Stimulated activated CD8-positive, alpha-beta memory T cell treated with anti-CD3 and anti-CD28 coated beads, Interleukin-15, amount 100 ng/mL, for 48 hours (primary cell): Measurements from ENCODE around the gene SESN2.

Experiments used
- DNase-seq, 2 donors: peaks; one replicate each; pipeline ENCODE4 v3.0.0-alpha.2; 2020; ENCODE audit warnings: low read depth in 2 of 2

Gene SESN2, protein sequence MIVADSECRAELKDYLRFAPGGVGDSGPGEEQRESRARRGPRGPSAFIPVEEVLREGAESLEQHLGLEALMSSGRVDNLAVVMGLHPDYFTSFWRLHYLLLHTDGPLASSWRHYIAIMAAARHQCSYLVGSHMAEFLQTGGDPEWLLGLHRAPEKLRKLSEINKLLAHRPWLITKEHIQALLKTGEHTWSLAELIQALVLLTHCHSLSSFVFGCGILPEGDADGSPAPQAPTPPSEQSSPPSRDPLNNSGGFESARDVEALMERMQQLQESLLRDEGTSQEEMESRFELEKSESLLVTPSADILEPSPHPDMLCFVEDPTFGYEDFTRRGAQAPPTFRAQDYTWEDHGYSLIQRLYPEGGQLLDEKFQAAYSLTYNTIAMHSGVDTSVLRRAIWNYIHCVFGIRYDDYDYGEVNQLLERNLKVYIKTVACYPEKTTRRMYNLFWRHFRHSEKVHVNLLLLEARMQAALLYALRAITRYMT

GRCh38 chr1:28259252-28259933 is at the start of gene SESN2:
Gene SESN2, plus strand, starts transcription at chr1:28259518. Its CDS starts 330 bp downstream, at chr1:28259848.
- DNase-seq: peak; percentile 99 to 100

DNA sequence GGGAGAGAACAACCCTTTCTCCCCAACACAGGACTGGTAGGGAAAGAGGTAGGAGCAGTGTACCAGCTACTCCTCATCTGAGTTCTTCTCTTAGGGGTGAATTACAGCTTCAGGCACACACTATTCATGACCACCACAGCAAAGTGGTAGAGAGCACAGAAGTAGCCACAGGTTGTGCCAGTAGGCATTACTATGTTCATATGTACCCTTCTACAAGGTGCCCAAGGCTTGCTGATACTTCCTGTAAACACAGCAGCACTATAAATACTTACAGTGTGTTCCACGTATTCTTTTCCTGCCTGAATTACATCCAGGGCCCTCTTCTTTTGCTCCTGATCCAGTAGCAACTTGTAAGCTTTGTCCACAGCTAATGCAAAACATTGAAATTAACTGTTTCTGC is 49.6 kb upstream of the SESN2 start:
- DNase-seq: no peak

GRCh38 chr1:28213315-28213714 is 46.0 kb upstream of the SESN2 start:
- DNase-seq: no peak

GRCh38 chr1:28229089-28229488 is 30.2 kb upstream of the SESN2 start:
- DNase-seq: no peak

- DNase-seq: no peak
Observed at GRCh38 chr1:28229996-28230395, 29.3 kb upstream of the SESN2 start.

DNA sequence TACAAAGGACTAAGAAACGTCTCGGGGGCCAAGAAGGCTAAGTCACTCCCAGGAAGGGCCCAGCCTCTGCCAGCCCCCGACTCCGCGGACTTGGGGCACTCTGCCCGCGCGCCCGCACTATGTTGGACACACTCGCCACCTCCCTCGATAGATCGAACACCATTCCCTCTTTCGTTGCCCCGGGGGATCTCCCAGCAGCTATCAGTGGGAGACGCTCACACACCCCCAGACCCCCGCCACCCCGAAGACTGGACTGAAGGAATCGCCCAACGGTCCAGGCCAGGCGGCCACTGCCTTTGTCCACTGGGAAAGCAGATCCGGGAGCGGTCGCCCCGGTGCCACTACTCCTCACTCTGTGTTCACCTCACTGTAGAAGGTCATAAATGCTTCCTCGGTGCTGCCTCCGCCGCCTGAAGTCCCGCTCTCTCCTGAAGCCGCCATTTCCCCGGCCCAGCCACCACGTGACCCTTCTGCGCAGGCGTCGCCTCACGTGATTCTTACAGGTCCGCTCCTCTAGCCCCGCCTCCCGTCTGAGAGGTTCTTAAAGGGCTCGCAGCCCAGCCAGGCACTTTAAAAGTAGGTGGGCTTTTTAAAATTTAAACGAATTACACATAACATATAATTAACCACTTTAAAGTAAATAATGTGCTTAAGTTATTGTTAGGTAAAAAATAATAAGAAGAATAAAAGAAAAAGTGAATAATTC is 26.6 kb upstream of the SESN2 start, which contains the start of gene DNAJC8:
TSS of gene DNAJC8 (minus strand) at position 472 of the 706 bp plus-strand sequence. CDS start at position 441, 31 bp downstream.
- DNase-seq: peak; percentile 92 to 93

- no peak for DNase-seq
Observed at GRCh38 chr1:28233264-28233606, 26.1 kb upstream of the SESN2 start.

DNA sequence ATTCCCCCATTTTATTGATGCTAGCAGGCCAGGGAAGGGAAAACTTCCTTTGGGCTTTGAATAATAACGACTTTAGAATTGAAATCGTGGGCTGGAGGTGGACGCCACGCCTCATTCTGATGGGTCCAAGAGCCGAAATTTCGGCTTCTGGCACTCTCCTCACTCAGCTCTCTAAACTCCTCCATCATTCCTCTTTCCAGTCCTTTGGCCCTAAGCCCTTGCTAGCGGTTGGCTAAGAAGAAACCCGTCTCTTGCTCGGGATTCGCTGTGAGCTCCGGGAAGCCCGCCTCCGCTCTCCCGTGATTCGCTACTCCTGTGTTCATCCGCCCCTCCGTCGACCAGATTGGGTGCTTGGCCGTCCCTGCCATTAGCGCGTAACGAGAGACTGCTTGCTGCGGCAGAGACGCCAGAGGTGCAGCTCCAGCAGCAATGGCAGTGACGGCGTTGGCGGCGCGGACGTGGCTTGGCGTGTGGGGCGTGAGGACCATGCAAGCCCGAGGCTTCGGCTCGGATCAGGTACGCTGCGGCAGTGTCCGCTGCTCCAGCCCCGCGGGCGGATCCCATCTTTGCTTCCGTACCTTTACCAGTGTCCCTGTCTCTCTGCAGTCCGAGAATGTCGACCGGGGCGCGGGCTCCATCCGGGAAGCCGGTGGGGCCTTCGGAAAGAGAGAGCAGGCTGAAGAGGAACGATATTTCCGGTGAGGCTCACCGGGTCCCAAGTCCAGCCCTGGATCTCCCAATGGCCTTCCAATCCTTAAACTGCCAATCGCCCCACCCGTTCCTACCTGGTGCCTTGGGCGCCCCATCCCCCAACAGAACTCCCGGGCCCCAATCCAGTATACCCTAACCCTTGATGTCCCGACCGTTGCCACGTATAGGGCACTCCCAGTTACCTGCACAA is 23.3 kb upstream of the SESN2 start, which contains the start of gene ATP5IF1:
TSS of gene ATP5IF1 (plus strand) at position 370 of the 901 bp plus-strand sequence. CDS start at position 430, 60 bp downstream.
- DNase-seq: peak; percentile 91 to 94

DNA sequence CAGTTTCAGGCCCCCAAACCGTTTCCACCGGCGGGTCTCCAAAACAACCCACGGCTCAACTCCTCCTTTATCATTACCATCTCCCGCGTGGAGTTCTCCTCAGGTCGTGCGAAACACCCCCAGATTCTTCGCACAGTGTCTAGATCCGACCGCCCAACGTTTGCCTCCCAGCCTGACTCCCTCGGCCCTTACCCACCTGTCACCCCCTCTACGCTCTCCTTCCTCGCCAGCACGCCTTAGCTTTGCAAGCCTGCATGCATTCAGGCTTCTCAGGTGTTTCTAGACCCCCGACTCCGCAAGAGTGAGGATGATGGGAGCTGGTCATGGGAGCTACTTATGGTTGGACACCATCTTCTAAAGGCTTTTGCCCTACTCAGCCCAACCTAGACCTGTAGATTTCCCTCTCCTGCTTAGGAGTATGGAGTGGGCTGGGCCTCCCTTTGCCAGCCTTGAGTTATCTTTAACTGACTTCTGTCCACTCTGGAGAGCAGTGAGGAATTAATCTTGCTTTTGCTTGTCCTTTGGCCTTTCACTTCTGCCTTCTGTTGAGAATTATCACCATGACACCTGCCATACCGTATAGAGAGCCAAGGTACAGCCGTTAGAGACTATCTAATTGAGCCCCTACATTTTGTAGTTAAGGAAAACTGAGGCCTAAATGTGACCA is 22.5 kb upstream of the SESN2 start:
- no peak for DNase-seq

DNA sequence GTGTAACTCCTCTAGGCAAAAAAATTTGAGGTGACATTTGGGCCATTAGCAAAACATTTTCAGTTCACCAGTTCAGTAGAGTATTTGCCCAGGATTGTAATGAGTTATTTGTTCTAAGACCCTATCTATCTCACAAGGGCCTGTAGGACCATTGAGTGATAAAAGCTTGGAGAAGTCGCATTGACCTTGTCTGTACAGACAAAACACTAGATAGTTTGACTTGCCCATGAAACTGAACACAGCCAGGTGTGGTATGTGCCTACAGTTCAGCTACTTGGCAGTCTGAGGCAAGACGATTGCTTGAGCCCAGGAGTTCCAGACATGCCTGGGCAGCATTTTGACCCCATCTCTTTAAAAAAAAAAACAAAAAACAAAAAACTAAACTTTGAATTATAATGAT is 20.3 kb upstream of the SESN2 start:
- DNase-seq: no peak

DNA sequence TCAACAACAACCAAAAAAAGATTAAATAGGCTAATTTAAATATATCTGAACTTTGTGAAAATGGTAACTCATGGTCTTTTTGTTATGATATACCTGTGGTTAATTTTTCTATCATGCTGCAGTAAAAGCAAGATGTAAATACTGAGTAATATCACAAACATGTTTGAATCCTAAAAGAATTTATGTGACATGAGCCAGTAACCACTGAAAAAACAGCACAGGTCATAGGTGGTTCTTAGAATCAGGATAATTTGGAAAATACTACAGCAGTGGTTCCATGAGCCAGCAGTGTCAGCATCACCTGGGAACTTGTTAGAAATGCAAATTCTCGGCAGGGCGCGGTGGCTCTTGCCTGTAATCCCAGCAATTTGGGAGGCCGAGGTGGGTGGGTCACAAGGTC is 19.3 kb upstream of the SESN2 start:
- no peak for DNase-seq

DNA sequence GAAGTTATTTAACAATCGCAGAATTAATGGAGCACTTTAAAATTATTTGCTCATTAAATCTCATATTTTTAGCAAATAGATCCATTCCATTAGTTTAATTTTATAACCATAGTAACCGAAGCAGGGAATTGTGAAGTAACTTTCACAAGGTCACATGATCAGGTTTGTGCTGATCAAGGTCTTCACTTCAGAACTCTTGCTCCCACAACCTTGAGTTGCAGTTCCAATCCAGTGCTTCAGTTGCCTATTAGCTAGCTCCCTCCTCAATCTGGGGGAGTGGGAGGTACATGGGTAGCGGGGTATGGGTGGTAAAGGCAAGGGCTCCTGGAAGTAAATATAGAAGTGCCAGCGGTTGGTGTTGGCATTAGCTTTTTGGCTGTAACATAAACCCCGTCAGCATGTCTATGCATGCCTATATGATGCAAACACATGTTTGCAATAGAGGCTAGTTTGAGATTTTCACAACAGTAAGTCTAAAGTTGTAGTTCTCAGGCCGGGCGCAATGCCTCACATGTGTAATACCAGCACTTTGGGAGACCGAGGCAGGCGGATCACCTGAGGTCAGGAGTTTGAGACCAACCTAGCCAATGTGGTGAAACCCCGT is 17.6 kb upstream of the SESN2 start:
- no peak for DNase-seq

GRCh38 chr1:28243685-28244311 is 15.5 kb upstream of the SESN2 start:
- no peak for DNase-seq

- no peak for DNase-seq
Observed at GRCh38 chr1:28244549-28245251, 14.6 kb upstream of the SESN2 start.

- no peak for DNase-seq
Observed at GRCh38 chr1:28246427-28246832, 12.9 kb upstream of the SESN2 start.

- no peak for DNase-seq
Observed at GRCh38 chr1:28247612-28248272, 11.6 kb upstream of the SESN2 start.

- DNase-seq: peak; percentile 58 to 64
Observed at GRCh38 chr1:28248273-28249012, 10.9 kb upstream of the SESN2 start.
